ENCODE measurements around the gene PTPRA.

- no peak for TF ChIP-seq CTCF (IDR thresholded peaks at IDR 0.05)
- TF ChIP-seq POLR2A (IDR thresholded peaks at IDR 0.05): no peak
Observed at GRCh38 chr20:3021777-3022176, 148.5 kb downstream of the PTPRA start.

All from uterus (tissue), 2 donors.